B cell (primary cell): Measurements from ENCODE around the gene CFAP221. TPM values are rescaled to one million over a fixed set of nuclear protein-coding genes. Genes with fewer than 3 reads are reported as not detected.

Source experiments
- ATAC-seq: fragments of 200-7000 bp; cut with Tn5 transposase; one replicate; pipeline ENCODE4 v1.10.0; 2021; ENCODE audit warnings: low read depth, mild to moderate bottlenecking, moderate number of reproducible peaks, moderate library complexity
- CTCF ChIA-PET: fragments of 350-600 bp; sonication (Branson Sonifier 250); formaldehyde crosslinking; loops from one replicate; lab custom pipeline; 2021; ENCODE audit warnings: antibody characterized with exemption, inconsistent platforms; lab: Charles Lee
- POLR2A ChIA-PET: fragments of 350-600 bp; sonication (Branson Sonifier 250); formaldehyde crosslinking; loops from one replicate; lab custom pipeline; 2021; ENCODE audit warnings: antibody characterized with exemption; lab: Charles Lee
- DNase-seq: peaks from one replicate; pipeline ENCODE4 v3.0.0; 2013
- H2AFZ ChIP-seq: 2 replicates; pipeline ENCODE4 v1.6.1; 2012; ENCODE audit warnings: mild to moderate bottlenecking, low read depth, low read length; ENCODE audit not compliant: insufficient read depth, poor library complexity, severe bottlenecking
- H3K27ac ChIP-seq, 2 donors: 1 replicate in 1 of 2; 2 replicates in 1 of 2; pipeline ENCODE4 v1.5.1; 2012 to 2013; ENCODE audit warnings: low read length in 2 of 2, mild to moderate bottlenecking in 2 of 2, moderate library complexity in 1 of 2
- H3K27me3 ChIP-seq, 4 experiments: fragments of 200-600 bp in 1 of 4; sonication (generic) in 1 of 4; replicated peaks in 1 of 4; 1 replicate in 2 of 4; 2 replicates in 2 of 4; pipeline versions ENCODE4 v1.6.1 to v1.7.0; 2013 to 2016; ENCODE audit warnings: low read length in 3 of 4, mild to moderate bottlenecking in 2 of 4, mixed read lengths in 1 of 4, moderate library complexity in 1 of 4; ENCODE audit not compliant: insufficient read depth in 4 of 4, control insufficient read depth in 3 of 4; ENCODE audit errors: control extremely low read depth in 1 of 4
- H3K36me3 ChIP-seq, 2 experiments: replicated peaks in 1 of 2; 1 replicate in 1 of 2; 2 replicates in 1 of 2; pipeline versions ENCODE4 v1.6.1 to v1.7.1; 2013; ENCODE audit warnings: low read length in 1 of 2; ENCODE audit not compliant: insufficient read depth in 2 of 2, control insufficient read depth in 1 of 2; ENCODE audit errors: control extremely low read depth in 1 of 2, extremely low read depth in 1 of 2
- H3K4me1 ChIP-seq, 2 donors: fragments of 200-600 bp in 1 of 2; sonication (generic) in 1 of 2; 1 replicate in 1 of 2; 2 replicates in 1 of 2; pipeline versions ENCODE4 v1.5.1 to v1.6.1; 2013 to 2017; ENCODE audit warnings: low read length in 2 of 2; ENCODE audit not compliant: control insufficient read depth in 2 of 2, insufficient read depth in 2 of 2
- H3K4me2 ChIP-seq: replicated peaks from 2 replicates; pipeline ENCODE3; 2012; ENCODE audit warnings: mild to moderate bottlenecking, low read depth, low read length; ENCODE audit not compliant: poor library complexity, severe bottlenecking
- H3K4me3 ChIP-seq, 5 experiments: fragments of 200-600 bp in 1 of 5; sonication (generic) in 1 of 5; 1 replicate in 3 of 5; 2 replicates in 2 of 5; pipeline versions ENCODE4 v1.5.1 to v1.7.0; 2011 to 2016; ENCODE audit warnings: low read length in 4 of 5, mild to moderate bottlenecking in 4 of 5, low read depth in 2 of 5, control low read depth in 1 of 5, moderate library complexity in 1 of 5; ENCODE audit not compliant: insufficient read depth in 1 of 5; ENCODE audit errors: control extremely low read depth in 1 of 5, extremely low read depth in 1 of 5
- H3K79me2 ChIP-seq: fragments of 200-600 bp; sonication (generic); one replicate; pipeline ENCODE4 v1.6.0; 2016; ENCODE audit warnings: low read length; ENCODE audit not compliant: control insufficient read depth, insufficient read depth
- H3K9ac ChIP-seq: fragments of 200-600 bp; sonication (generic); 2 replicates; pipeline ENCODE4 v1.6.1; 2017; ENCODE audit warnings: mild to moderate bottlenecking, low read length, moderate library complexity
- H3K9me3 ChIP-seq, 3 donors: one replicate each; pipeline versions ENCODE4 v1.6.1 to v1.7.1; 2013; ENCODE audit warnings: low read length in 2 of 3; ENCODE audit not compliant: control insufficient read depth in 2 of 3, insufficient read depth in 1 of 3; ENCODE audit errors: control extremely low read depth in 1 of 3
- H4K20me1 ChIP-seq: 2 replicates; pipeline ENCODE4 v1.6.0; 2012; ENCODE audit warnings: mild to moderate bottlenecking, low read length; ENCODE audit not compliant: insufficient read depth, control insufficient read depth, poor library complexity, severe bottlenecking
- H3K27ac Mint-ChIP-seq: one replicate; pipeline ENCODE4 v1.8.0; 2021; ENCODE audit warnings: mixed read lengths
- H3K27me3 Mint-ChIP-seq: one replicate; pipeline ENCODE4 v1.8.0; 2021; ENCODE audit warnings: mixed read lengths
- H3K4me1 Mint-ChIP-seq: one replicate; pipeline ENCODE4 v1.8.0; 2021; ENCODE audit warnings: mixed read lengths
- H3K4me3 Mint-ChIP-seq: one replicate; pipeline ENCODE4 v1.8.0; 2021; ENCODE audit warnings: mixed read lengths
- H3K9me3 Mint-ChIP-seq: one replicate; pipeline ENCODE4 v1.8.0; 2022; ENCODE audit warnings: mixed read lengths; ENCODE audit not compliant: insufficient read depth
- EZH2 ChIP-seq: IDR thresholded peaks from 2 replicates; pipeline ENCODE4 v1.6.1; 2012; ENCODE audit warnings: borderline replicate concordance, low read depth, mild to moderate bottlenecking, moderate library complexity, low read length; ENCODE audit not compliant: insufficient read depth, poor library complexity, severe bottlenecking
- WGBS: methylation state at CpG from one replicate; pipeline ENCODE4 v1.1.5; 2013; ENCODE audit warnings: missing lambda C conversion rate; ENCODE audit not compliant: insufficient coverage; 5-methylcytosine and 5-hydroxymethylcytosine counted together
- intact Hi-C: fragments of 100-400 bp; cut with micrococcal nuclease; formaldehyde crosslinking; loops from one replicate; pipeline ENCODE4 v1.10.0; 2022
- polyA plus RNA-seq: library from polyadenylated mRNA; depleted of rRNA; stranded (reverse); fragments of >200 nt; gene quantifications from 2 replicates; pipeline ENCODE4 v1.2.3, GENCODE V29; 2012
- total RNA-seq, 2 donors: library from RNA; stranded (reverse); fragments of 120-200 nt in 1 of 2; gene quantifications; 1 replicate in 1 of 2; 2 replicates in 1 of 2; pipeline versions ENCODE4 v1.2.3 to v1.2.4, GENCODE V29; 2013 to 2022
- TF ChIP-seq, protein P1 (sequence below): fragments of 200-600 bp; IDR thresholded peaks from one replicate; pipeline ENCODE4 v1.8.0; 2022; ENCODE audit warnings: antibody characterized with exemption, mild to moderate bottlenecking

CFAP221 gene
- total and polyA plus RNA-seq, 2 donors (not counting 1 experiment from before 2014, with no cell fraction given), result not detected

DNA sequence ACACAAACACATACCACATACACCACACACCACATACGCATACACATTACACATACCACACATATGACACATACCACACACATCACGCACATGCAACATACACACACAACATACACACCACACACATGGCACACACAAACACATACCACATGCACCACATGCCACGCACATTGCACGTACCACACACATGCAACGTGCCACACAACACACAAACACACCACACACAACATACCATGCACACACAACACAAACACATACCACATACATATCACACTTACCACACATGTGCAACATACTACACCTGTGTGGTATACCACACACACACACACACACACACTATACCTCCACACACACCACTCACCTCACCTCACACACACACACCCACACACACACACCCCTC, 149.7 kb downstream of the CFAP221 start:
- intact Hi-C loops, result no loop called here
- H3K27me3 Mint-ChIP-seq, result peaks cover 7% of the 10 kb centered on the region
- Histone ChIP-seq H3K4me1 (no peaks in the 10 kb centered on the region), H3K79me2 (no peaks in the 10 kb centered on the region), H3K4me3 (no peak overlapping the region), H3K27ac (no peak overlapping the region), H2AFZ (no peak overlapping the region), H3K9ac (no peak overlapping the region), H3K27me3 (peaks cover 0 to 16% (median 6%) of the 10 kb centered on the region in 4 experiments), H3K9me3 (peaks cover 0 to 3% (median 0%) of the 10 kb centered on the region in 3 donors), H3K4me2 (no peak overlapping the region), H4K20me1 (no peaks in the 10 kb centered on the region), H3K36me3 (peaks cover 0 to 2% of the 10 kb centered on the region in 2 experiments)
- ChIA-PET CTCF (no interaction called here), POLR2A (no interaction called here)
- DNase-seq (no peak), ATAC-seq (no peak)
- H3K4me3 Mint-ChIP-seq, result no peak overlapping the region
- TF ChIP-seq, protein P1, sequence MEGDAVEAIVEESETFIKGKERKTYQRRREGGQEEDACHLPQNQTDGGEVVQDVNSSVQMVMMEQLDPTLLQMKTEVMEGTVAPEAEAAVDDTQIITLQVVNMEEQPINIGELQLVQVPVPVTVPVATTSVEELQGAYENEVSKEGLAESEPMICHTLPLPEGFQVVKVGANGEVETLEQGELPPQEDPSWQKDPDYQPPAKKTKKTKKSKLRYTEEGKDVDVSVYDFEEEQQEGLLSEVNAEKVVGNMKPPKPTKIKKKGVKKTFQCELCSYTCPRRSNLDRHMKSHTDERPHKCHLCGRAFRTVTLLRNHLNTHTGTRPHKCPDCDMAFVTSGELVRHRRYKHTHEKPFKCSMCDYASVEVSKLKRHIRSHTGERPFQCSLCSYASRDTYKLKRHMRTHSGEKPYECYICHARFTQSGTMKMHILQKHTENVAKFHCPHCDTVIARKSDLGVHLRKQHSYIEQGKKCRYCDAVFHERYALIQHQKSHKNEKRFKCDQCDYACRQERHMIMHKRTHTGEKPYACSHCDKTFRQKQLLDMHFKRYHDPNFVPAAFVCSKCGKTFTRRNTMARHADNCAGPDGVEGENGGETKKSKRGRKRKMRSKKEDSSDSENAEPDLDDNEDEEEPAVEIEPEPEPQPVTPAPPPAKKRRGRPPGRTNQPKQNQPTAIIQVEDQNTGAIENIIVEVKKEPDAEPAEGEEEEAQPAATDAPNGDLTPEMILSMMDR, result no peak
- no peak for TF ChIP-seq EZH2
- H3K9me3 Mint-ChIP-seq, result no peaks in the 10 kb centered on the region
- 100% methylated on average over 5 of the region's 5 CpGs for WGBS
- H3K4me1 Mint-ChIP-seq, result no peaks in the 10 kb centered on the region
- H3K27ac Mint-ChIP-seq, result no peak overlapping the region

DNA sequence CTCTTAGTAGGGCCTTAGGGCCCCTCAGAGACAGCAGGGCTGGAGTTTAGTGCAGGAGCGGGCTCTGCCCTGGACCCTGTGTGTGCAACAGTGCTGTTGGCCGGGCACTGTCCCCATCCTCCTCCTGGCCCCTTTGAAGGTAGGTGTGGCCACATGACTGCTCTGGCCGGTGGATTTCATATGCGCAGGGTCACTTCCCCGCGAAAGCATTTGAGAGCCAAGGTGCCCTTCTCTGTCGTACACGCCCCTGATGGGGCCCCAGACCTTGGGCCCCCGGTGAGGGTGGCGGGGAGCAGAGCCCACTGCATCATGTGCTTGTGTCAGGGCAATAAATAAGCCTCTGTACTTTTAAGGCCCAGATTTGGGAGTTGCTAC, 150.2 kb downstream of the CFAP221 start:
- Histone ChIP-seq H3K27ac (no peak overlapping the region), H3K4me1 (no peaks in the 10 kb centered on the region), H2AFZ (no peak overlapping the region), H4K20me1 (no peaks in the 10 kb centered on the region), H3K9ac (no peak overlapping the region), H3K4me3 (no peak overlapping the region), H3K79me2 (no peaks in the 10 kb centered on the region), H3K9me3 (peaks cover 0 to 3% (median 0%) of the 10 kb centered on the region in 3 donors), H3K4me2 (no peak overlapping the region), H3K27me3 (peaks cover 0 to 16% (median 6%) of the 10 kb centered on the region in 4 experiments), H3K36me3 (no peaks in the 10 kb centered on the region)
- intact Hi-C loops, result no loop called here
- H3K27me3 Mint-ChIP-seq, result peaks cover 7% of the 10 kb centered on the region
- ChIA-PET POLR2A (no interaction called here), CTCF (interaction anchor here (0.9 kb wide), 1 partner anchor 480 kb away, joined by 3 read pairs; no protein-coding TSS in a partner anchor)
- no peak for TF ChIP-seq EZH2
- TF ChIP-seq, protein P1, result no peak
- no peak overlapping the region for H3K27ac Mint-ChIP-seq
- H3K4me3 Mint-ChIP-seq, result no peak overlapping the region
- 89% methylated on average over 10 of the region's 10 CpGs for WGBS
- DNase-seq (no peak), ATAC-seq (no peak)
- H3K4me1 Mint-ChIP-seq, result no peaks in the 10 kb centered on the region
- H3K9me3 Mint-ChIP-seq, result no peaks in the 10 kb centered on the region
